Right kidney (tissue), 1 donor: Measurements from ENCODE around the gene CD46.
"Not testable (repeated sequence)": the region's sequence is repeated elsewhere in the genome, so short reads cannot be mapped to it uniquely, and the experiment has no call there.

Experiments used
- DNase-seq: peaks from one replicate; pipeline ENCODE4 v3.0.0-alpha.2; 2016

CD46 gene

DNA sequence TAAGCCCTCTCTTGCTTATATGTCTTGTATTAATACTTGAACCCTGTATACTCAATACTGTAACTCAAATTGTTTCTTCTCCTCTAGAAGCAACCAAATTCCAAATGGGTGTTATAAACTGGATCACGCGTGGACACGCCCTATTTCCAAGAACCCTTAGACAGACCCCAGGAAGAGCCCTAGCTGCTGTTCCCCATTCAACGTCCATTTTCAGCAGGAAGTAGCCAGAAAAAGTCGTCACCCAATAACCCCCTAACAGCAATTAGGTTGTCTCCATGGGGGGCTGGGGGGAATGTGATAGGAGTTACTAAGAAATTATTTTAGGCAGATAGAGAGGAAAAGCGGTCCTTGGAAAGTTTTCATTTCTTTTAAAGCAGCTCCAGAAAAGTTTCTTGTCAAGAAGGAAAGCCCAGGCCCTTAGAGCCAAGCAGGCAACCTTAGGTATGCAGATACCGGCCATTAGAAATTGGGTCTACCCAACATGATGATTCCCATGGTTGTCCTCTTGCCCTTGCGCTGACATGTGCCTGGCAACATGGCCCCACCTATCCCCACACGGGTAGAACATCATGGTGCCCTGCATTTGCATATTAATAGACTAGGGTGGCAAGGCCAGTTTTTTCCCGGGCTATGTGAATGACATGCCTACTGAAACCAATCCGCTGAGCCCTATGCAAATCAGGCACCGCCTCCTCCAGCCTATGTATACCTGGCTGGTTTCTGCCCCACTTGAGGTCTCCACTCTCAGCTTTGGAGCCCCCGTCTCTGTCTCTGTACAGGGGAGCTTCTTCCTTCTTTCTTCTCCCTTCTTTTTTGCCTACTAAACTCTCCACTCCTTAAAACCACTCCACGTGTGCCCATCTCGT is 4.0 kb upstream of the CD46 start:
- no peak for DNase-seq

DNA sequence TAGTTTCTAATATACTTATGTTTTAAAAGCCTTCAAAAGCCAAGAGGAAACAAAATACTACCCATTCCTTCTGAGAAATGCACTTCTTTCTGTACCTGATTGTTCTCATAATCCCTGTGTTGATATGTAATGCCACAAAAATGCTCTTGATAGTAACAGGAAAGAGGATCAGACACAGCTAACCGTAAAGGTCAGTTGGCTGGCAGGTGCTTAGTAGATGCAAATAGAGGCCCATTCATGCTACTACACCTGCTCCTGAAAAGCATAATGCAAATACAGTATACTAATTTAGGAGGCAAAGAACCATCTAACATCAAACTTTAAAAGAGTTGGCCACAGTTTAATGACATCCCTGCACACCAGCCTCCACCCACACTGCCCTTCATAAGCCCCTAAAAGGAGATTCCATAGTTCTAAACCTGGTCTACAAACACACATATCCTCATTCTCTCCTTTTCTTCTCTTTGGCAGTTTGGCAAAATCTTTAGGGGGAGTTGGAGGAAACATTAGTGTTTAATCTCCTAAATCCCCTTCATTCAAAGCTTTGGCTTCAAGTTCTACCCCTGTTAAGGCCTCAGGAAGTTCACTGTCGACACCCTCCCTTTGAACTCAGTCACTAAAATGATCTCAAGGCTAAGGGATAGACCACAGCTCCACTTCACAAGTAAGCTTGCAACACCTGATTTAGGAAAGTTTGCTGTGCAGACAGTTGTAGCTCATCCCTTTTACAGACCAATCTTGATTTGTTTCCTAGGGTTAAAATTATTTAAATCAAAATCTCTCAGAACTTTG is 2.9 kb upstream of the CD46 start:
- DNase-seq = no peak

DNA sequence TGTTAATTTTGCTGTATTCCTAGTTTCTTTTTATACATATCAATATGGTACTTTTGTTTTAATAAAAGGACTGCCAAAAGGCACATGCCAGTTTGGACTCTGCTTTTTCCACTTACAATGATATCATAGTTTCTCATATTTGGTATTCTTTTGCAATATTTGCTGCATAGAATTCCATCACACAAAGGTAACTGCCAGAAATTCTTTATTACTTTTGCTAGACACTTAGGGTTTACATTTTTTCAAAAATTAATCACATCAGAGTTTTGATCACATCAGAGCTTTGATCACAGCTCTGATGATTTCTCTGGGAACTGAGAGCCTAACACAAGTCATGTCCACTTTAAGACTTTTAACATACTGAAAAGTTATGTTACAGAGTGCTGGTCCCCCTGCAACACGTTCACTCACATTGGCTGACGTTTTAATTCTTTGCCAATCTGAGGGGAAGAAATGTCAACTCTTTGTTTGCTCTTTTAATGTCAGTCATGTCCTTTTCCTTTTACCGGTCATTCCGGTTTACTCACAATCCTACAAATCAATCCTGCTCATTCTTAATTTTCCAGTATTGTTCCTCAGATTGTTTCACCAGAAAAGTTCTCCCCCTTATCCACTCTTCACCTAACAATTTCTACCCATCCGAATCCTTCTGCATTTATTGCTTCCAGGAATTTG is 1.1 kb upstream of the CD46 start:
- peak; percentile 25 for DNase-seq

DNA sequence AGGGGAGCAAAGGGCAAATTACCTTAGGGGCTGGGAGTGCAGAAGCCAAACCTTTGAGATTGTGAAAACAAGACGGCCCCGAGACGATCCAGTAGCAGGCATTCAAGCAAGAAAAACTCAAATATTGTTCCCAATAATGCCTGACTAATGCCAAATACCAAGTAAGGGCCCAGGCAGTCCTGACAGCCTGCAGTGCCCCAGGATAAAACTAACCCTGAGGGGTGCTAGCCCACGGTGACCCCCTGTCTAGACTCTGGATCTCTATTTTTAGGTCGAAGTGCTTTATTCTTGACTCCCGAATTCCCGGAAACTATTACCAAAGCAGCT is 428 bp upstream of the CD46 start:
- DNase-seq = not testable (repeated sequence)

DNA sequence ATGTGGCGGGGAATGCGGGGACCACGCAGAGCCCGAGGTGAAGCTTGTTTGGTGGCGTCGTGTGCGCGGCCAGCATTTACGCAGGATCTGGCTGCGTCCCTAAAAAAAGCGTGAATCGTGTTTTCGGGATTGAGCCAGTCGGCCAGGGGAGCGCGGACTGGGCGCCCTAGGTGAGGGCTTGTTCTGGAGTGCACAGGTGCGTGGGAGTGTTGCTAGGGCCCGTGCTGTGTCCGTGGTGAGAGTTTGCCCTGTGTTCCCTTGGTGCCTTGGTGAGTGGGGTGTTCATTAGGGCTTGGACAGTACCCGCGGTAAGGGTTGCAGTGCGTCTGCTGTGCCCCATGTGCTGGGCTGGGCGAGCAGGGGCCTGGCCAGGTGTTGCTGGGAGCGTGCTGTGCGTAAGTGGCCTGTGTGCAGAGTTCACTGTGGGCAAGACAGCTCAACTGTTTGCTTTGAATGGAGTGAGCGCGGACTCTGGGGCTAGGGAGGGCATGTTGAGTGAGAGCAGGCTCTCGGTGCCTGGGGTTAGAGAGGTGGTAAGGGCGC is 673 bp downstream of the CD46 start:
- DNase-seq = no peak

DNA sequence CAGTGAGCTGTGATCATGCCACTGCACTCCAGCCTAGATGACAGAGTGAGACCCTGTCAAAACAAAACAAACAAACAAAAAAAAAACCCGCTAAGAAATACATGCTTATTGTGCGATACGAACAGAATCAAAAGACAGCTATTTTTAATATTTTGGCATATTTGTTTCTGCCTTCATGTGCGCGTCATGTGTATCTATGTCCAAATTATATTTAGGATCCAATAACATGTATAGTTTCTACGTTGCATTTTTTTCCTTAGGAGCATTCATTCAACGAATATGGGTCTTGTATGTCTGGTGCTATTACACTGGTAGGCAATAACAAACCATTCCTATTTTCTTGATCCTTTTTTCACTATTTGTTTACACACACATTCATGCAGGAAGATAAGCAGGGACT is 1.8 kb downstream of the CD46 start:
- DNase-seq = no peak

DNA sequence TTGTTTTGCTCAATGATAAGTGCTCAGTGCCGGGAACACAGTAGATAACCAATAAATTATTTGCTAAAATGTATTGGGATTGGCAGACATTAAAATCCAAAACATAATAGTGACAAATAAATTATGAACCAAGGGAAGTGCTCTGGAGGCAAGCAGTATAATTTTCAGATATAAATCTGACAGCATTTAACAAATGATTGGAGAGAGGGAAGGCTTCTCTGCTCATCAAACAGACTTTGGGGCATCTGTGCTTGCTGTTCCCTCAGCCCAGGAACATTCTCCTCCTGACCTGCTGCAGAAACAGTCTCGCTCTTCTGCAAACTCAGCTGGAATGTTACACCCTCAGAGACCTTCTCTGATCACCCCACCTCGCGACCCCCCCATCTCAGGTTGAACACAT is 2.2 kb downstream of the CD46 start:
- no peak for DNase-seq

DNA sequence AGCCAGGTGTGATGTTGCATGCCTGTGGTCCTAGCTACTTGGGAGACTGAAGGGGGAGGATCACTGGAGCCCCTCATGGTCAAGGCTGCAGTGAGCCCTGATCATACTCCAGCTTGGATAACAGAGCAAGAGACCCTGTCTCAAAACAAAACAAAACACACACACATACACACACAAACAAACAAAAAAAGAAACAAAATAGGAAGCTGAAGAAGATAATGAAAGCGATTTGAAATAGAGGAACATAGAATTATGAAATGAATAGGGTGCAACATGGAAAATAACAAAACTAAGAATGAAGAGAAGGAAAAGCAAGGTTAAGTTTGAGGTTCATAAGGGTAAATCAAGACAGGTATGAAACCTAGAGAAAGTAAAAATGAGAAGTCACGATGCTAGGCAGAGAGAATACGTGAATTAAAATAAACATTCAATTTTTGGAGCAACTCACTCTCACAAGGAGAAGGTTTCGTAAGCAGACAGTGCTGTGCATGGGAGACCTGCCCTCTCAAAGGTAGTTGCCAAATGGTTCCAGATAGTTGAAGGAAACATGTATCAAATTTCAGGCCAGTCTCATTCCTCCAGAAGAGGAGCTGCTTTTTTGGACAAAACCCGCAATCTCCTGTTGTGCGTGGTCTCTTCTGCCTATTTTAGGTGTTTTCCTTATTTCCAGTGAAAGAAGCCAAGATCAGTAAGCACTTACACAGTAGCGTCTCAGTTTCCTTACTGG is 3.3 kb downstream of the CD46 start:
- no peak for DNase-seq

DNA sequence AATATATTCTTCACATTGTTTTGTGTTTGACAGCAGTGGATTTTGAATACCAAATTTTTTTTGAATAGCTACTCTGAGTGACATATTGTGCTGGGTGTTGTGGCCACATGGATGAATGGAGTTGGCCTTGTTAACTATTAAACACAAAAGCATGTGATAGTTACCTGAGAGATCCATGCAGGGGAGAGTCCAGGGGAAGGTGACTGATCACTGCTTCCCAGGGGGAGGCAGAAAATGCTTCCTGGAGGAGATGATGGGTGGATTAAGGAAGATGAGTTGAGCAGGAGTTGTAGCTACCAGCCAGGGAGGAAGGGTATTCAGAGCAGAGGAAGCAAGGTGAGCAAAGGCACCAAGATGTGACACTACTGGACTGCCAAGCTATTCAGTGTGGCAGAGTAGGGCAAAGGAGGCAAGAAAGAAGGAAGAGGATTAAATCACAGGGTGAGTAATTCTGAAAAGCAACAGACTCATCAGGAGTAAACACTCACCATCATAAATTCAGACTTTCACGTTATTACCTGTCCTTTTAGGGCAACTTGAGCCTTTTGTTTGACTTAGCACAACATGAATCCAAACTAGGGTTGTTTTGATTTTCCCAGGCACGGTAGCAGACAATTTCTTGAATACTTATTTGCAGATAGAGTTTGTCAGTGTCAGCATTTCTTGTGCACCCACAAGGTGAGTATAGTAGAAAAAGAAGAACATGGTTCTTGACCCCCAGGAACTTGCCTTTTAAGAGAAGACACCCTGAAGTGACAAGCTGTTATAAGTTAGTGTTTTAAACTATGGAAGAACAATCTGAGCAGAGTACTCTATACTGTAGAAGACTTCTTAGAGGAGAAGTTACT is 4.2 kb downstream of the CD46 start:
- no peak for DNase-seq

DNA sequence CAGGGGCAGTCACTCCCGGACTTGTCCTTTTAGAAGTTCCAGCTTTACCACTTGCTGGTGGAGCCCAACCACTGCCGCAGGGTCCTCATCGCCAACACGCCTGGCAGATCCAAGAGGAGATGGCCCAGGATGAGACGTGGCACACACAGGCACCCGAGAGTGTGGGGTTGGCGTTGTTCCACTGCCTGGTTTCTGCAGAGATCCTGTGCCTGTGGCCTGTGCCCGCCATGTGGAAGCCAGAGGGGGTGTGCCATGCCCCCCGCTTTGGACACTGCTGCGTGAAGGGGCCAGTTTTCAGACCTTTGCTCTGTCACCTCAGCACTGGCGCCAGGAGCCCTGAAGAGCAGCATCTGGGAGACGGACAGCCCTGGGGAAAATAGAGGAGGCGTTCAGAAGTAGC is 10.8 kb downstream of the CD46 start:
- DNase-seq = no peak

DNA sequence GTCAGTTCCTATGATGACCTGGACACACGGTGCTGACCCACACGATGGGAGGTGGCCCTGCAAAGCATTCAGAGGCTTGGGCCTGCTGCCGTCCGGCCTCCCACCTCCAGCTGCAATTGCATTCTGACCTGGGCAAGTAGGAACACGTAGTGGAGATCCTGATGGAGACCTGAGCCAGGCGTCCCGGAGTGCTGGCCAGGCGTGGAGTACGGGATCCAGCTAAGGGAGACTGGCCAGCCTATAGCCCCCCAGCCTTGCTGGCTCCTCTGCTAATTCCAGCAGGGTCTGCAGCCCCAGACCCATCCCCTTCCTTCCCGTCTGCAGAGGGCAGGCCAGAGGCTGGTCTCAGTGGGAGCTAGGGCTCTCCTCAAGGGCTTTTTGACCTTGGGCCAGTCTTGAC is 11.2 kb downstream of the CD46 start:
- no peak for DNase-seq

DNA sequence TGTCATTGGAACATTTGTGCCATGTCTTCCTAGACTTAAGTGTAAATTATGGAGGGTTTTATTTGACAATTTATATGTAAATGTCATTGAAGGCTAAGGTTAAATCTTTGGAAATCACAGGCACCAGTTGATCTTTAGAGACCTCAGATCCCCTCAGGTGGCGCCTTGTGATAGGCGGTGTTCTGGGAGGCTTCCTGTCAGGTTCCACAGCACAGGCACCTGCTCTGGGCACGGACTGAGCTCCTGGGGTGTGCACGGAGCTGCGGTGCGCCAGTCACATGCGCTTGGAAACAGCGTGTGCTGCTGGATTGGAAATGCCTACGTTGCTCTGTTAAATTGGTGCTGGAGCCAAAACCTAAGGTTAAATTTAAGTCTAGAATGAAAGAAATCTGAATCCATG is 12.1 kb downstream of the CD46 start:
- no peak for DNase-seq

DNA sequence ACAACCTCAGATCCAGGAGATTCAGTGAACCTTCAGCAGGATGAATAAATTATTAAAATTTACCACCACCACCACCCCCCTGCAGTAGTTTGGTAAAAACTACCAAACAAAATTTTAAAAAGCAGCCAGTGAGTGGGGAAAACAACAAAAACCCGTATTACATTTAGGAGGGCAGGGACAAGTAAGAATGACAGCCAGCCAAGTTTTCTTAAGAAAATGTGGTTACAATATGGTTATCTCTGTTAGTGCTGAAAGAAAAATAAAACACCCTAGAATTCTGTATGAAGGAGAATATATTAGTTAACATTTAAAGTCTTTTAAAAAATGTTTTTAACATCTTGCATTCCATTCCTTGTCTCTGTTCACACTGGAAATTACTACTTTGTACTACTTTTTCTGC is 14.7 kb downstream of the CD46 start:
- no peak for DNase-seq

DNA sequence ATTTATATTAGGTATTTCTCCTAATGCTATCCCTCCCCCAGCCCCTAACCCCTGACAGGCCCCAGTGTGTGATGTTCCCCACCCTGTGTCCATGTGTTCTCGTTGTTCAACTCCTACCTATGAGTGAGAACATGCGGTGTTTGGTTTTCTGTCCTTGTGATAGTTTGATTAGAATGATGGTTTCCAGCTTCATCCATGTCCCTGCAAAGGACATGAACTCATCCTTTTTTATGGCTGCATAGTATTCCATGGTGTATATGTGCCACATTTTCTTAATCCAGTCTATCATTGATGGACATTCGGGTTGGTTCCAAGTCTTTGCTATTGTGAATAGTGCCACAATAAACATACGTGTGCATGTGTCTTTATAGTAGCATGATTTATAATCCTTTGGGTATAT is 18.7 kb downstream of the CD46 start:
- DNase-seq = not testable (repeated sequence)

DNA sequence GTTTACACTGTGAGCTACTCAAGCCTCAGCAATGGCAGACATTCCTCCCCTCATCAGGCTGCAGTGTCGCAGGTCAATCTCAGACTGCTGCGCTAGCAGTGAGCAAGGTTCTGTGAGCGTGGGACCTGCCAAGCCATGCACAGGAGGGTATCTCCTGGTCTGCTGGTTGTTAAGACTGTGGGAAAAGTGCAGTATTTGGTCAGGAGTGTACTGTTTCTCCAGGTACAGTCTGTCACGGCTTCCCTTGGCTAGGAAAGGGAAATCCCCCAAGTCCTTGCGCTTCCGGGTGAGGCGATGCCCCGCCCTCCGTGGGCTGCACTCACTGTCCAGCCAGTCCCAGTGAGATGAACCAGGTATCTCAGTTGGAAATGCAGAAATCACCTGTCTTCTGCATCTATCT is 24.2 kb downstream of the CD46 start:
- not testable (repeated sequence) for DNase-seq

DNA sequence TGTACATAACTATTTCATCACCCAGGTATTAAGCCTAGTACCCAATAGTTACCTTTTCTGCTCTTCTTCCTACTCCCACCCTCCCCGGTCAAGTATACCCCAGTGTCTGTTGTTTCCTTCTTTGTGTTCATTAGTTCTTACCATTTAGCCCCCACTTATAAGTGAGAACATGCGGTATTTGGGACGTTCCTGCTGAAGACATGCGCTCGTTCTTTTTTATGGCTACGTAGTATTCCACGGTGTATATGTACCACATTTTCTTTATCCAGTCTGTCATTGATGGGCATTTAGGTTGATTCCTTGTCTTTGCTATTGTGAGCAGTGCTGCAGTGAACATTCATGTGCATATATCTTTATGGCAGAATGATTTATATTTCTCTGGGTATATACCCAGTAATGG is 25.6 kb downstream of the CD46 start:
- DNase-seq = not testable (repeated sequence)

DNA sequence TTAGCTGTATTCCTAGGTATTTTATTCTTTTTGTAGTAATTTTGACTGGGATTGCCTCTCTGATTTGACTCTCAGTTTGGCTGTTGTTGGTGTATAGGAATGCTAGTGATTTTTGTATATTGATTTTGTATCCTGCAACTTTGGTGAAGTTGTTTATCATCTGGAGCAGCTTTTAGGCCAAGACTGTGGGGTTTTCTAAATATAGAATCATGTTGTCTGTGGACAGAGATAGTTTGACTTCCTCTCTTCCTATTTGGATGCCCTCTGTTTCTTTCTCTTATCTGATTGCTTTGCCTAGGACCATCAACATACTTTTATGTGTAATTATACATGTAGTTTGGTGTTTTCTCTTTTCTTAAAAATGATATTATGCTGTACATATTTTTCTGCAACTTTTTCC is 27.2 kb downstream of the CD46 start:
- DNase-seq = no peak

DNA sequence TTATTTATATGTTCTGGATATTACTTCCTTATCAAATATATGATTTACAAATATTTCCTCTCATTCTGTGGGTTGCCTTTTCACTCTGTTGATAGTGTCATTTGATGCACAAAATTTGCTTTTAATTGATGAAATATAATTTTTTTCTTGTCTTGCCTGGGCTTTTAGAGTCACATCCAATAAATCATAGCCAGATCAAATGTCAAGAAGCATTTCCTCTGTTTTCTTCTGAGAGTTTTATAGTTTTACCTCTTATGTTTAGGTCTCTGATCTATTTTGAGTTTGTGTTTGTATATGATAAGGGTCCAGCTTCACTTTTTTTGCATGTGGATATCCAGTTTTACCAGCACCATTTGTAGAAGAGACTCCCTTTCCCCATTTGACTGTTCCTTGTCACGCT is 29.5 kb downstream of the CD46 start:
- DNase-seq = no peak

DNA sequence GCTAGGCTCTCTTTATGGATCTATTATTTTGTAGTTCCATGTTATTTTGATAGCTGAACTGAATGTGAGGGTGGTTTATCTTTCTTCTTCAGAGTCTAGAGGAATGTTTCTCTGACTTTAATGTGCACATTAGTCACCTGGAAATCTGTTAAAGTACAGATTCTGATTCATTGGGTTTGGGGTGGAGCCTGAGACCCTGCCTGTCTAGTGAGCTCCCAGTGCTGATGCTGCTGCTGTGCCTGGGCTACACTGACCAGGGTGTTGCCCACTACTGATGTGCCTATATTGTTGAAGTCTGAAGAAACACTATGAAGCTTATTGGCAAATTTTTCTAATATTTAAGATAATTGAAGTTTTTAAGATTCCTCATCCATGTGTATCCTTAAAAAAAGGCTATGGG is 35.9 kb downstream of the CD46 start:
- no peak for DNase-seq

DNA sequence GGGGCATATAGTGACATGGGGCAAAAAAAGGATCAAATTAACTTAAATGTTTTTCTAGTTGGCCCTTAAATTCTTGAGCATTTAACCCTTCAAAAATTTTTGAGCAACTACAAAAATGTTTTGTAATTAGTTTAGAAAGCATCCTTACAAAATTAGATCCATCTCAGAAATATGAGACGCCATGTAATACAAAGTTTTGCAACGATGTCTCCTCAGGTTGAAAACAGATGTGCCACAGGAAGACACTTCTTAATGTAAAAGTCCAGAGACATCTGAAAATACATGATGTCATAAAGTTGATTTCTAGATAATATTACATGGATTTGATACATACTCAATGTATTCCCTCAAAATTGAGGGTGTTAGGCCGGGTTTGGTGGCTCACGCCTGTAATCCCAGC is 37.5 kb downstream of the CD46 start:
- no peak for DNase-seq
